Body of pancreas (tissue), 4 donors: ENCODE measurements around the gene F8. TPM values are rescaled to one million over a fixed set of nuclear protein-coding genes. Genes with fewer than 3 reads are reported as not detected.

Experiments used
- ATAC-seq: fragments of 150-250 bp; one replicate; pipeline ENCODE4 v1.9.1; 2016
- DNase-seq, 4 donors: peaks; one replicate each; pipeline ENCODE4 v3.0.0-alpha.2; 2019
- H3K27ac ChIP-seq, 4 donors: fragments of 200-600 bp; sonication (generic); 1 replicate in 3 of 4; 2 replicates in 1 of 4; pipeline versions ENCODE4 v1.5.1 to v1.6.1; 2016 to 2019; ENCODE audit warnings: mild to moderate bottlenecking in 1 of 4, mixed read lengths in 1 of 4, moderate library complexity in 1 of 4
- H3K27me3 ChIP-seq, 2 donors: fragments of 200-600 bp; sonication (generic); one replicate each; pipeline ENCODE4 v1.6.0; 2016; ENCODE audit warnings: mild to moderate bottlenecking in 1 of 2
- H3K36me3 ChIP-seq, 2 donors: fragments of 200-600 bp; sonication (generic); replicated peaks in 1 of 2; 2 replicates each; pipeline ENCODE4 v1.5.1; 2016; ENCODE audit warnings: low read depth in 2 of 2; ENCODE audit not compliant: insufficient read depth in 1 of 2
- H3K4me1 ChIP-seq: fragments of 200-600 bp; sonication (generic); one replicate; pipeline ENCODE4 v1.6.0; 2016
- H3K4me3 ChIP-seq, 2 donors: fragments of 200-600 bp; sonication (generic); 1 replicate in 1 of 2; 2 replicates in 1 of 2; pipeline ENCODE4 v1.5.1; 2016 to 2019
- H3K9me3 ChIP-seq, 3 donors: fragments of 200-600 bp; sonication (generic); 1 replicate in 2 of 3; 2 replicates in 1 of 3; pipeline ENCODE4 v1.5.1; 2016
- POLR2A ChIP-seq, 3 donors: fragments of 450-650 bp; IDR thresholded peaks; one replicate each; pipeline ENCODE4 v1.6.1; 2016; ENCODE audit warnings: antibody characterized with exemption in 3 of 3, mild to moderate bottlenecking in 2 of 3
- WGBS, 2 donors: methylation state at CpG; one replicate each; pipeline ENCODE4 v1.1.5; 2017; 5-methylcytosine and 5-hydroxymethylcytosine counted together
- intact Hi-C: fragments of 100-400 bp; cut with DNase I; formaldehyde crosslinking; loops from one replicate; pipeline ENCODE4 v1.15.1; 2023
- microRNA counts, 2 donors: library from miRNA; unstranded; fragments of <30 nt; microRNA quantifications; one replicate each; lab custom pipeline; 2017
- microRNA-seq, 2 donors: library from miRNA; unstranded; fragments of <30 nt; microRNA quantifications; one replicate each; pipeline ENCODE4, GENCODE V29; 2016; ENCODE audit warnings: borderline number of aligned reads in 2 of 2, borderline replicate concordance in 2 of 2
- small RNA-seq: library from RNA; depleted of rRNA; stranded (forward); fragments of <200 nt; gene quantifications from one replicate; pipeline ENCODE3, GENCODE V24; 2016
- total RNA-seq, 2 donors: library from RNA; depleted of rRNA; stranded (reverse); fragments of >200 nt; gene quantifications; one replicate each; pipeline ENCODE4 v1.1.0, GENCODE V29; 2016
- TF ChIP-seq, protein P1 (sequence below), 7 experiments: fragments of 450-650 bp in 4 of 7; fragments of 200-600 bp in 3 of 7; sonication (generic) in 3 of 7; IDR thresholded peaks; one replicate each; pipeline ENCODE4 v1.5.1; 2016 to 2019; ENCODE audit warnings: antibody characterized with exemption in 7 of 7

Gene F8
- total RNA-seq, 2 donors from 2014 or later = 5.7 to 9.2 TPM

DNA sequence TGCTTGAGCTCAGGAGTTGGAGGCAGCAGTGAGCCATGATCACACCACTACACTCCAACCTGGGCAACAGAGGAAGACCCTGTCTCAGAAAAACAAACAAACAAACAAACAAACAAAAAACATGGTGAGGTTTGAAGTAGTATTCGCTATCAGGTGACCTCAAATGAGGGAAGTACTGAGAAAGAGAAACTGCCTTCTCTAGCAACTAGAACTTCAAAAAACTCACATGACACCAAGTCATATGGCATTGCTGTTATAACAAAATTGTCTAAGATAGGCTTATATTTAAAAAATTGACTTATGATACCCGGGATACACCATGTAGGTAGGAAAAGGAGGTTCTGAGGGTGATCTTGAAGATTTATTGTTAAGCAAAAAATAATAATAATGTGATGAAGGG is 227.5 kb downstream of the F8 start:
- intact Hi-C loops = no loop called here
- no peaks in the 10 kb centered on the region for H3K36me3 ChIP-seq
- H3K27ac ChIP-seq = peak overlapping the region in 2 of 4 donors; percentile 17 to 52
- ATAC-seq = no peak
- no peaks in the 10 kb centered on the region for H3K27me3 ChIP-seq
- WGBS, 2 donors = 69 to 93% methylated on average over 2 of the region's 2 CpGs
- DNase-seq = no peak
- TF ChIP-seq, protein P1, sequence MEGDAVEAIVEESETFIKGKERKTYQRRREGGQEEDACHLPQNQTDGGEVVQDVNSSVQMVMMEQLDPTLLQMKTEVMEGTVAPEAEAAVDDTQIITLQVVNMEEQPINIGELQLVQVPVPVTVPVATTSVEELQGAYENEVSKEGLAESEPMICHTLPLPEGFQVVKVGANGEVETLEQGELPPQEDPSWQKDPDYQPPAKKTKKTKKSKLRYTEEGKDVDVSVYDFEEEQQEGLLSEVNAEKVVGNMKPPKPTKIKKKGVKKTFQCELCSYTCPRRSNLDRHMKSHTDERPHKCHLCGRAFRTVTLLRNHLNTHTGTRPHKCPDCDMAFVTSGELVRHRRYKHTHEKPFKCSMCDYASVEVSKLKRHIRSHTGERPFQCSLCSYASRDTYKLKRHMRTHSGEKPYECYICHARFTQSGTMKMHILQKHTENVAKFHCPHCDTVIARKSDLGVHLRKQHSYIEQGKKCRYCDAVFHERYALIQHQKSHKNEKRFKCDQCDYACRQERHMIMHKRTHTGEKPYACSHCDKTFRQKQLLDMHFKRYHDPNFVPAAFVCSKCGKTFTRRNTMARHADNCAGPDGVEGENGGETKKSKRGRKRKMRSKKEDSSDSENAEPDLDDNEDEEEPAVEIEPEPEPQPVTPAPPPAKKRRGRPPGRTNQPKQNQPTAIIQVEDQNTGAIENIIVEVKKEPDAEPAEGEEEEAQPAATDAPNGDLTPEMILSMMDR (IDR thresholded peaks at IDR 0.05) = no peak
- TF ChIP-seq POLR2A (IDR thresholded peaks at IDR 0.05) = no peak
- H3K9me3 ChIP-seq = no peaks in the 10 kb centered on the region
- H3K4me3 ChIP-seq = no peak overlapping the region
- peaks cover 43% of the 10 kb centered on the region for H3K4me1 ChIP-seq

- Histone ChIP-seq H3K4me1 (peaks cover 30% of the 10 kb centered on the region), H3K36me3 (no peaks in the 10 kb centered on the region), H3K4me3 (no peak overlapping the region), H3K27me3 (no peaks in the 10 kb centered on the region), H3K27ac (peak overlapping the region in 1 of 4 donors; percentile 63), H3K9me3 (no peaks in the 10 kb centered on the region)
- TF ChIP-seq POLR2A (IDR thresholded peaks at IDR 0.05) = no peak
- TF ChIP-seq, protein P1 (IDR thresholded peaks at IDR 0.05) = no peak
- intact Hi-C loops = no loop called here
- DNase-seq = no peak
- 48% methylated on average over 7 of the region's 7 CpGs for WGBS, 2 donors
- ATAC-seq = no peak
Measured at GRCh38 chrX:154793084-154793795, 229.3 kb downstream of the F8 start.

GRCh38 chrX:154791939-154792338 is 230.6 kb downstream of the F8 start:
- Histone ChIP-seq H3K27ac (peak overlapping the region in 2 of 4 donors; percentile 62 to 63), H3K36me3 (no peaks in the 10 kb centered on the region), H3K4me3 (no peak overlapping the region), H3K27me3 (no peaks in the 10 kb centered on the region), H3K9me3 (no peaks in the 10 kb centered on the region), H3K4me1 (peaks cover 28% of the 10 kb centered on the region)
- 67 to 79% methylated on average over 1 to 8 of the region's 8 CpGs for WGBS, 2 donors
- ATAC-seq = no peak
- intact Hi-C loops = no loop called here
- DNase-seq = no peak
- TF ChIP-seq, protein P1 (IDR thresholded peaks at IDR 0.05) = no peak
- no peak for TF ChIP-seq POLR2A (IDR thresholded peaks at IDR 0.05)

- ATAC-seq (peak; percentile 80), DNase-seq (peak in 2 of 4 donors; percentile 20 to 34)
- no peaks in the 10 kb centered on the region for H3K36me3 ChIP-seq
- H3K27ac ChIP-seq = peak overlapping the region in 2 of 4 donors; percentile 62 to 63
- H3K4me1 ChIP-seq = peaks cover 23% of the 10 kb centered on the region
- H3K4me3 ChIP-seq = no peak overlapping the region
- TF ChIP-seq POLR2A (IDR thresholded peaks at IDR 0.05) = no peak
- TF ChIP-seq, protein P1 (IDR thresholded peaks at IDR 0.05) = no peak
- 66 to 71% methylated on average over 4 of the region's 4 CpGs for WGBS, 2 donors
- no peaks in the 10 kb centered on the region for H3K27me3 ChIP-seq
- intact Hi-C loops = no loop called here
- H3K9me3 ChIP-seq = no peaks in the 10 kb centered on the region
Measured at GRCh38 chrX:154791467-154791866, 231.1 kb downstream of the F8 start.

MicroRNA genes within 50 kb of the gene (microRNA counts, 767-probe panel; counts per million panel counts)
- 0 to 736 counts per million in 2 donors for microRNA hsa-miR-1184 (lab: Ali Mortazavi, UCI)

Small RNA genes lying within 50 kb of the gene (microRNA-seq; reads per million reads assigned to microRNA genes)
- gene MIR1184-1 = 0 reads per million in 2 donors

Small RNA genes lying within 50 kb of the gene (small RNA-seq; reads per million reads assigned to genes)
- not detected for gene MIR1184-1

Other genes with a start within 250 kb of the F8 start
- 10 to 100 TPM; 24.9 to 31.6 TPM for gene MPP1, start 217.2 kb downstream of the F8 start, total RNA-seq
- gene SMIM9, start 188.1 kb downstream of the F8 start, total RNA-seq = not detected
- gene F8A1, start 136.4 kb downstream of the F8 start, total RNA-seq = 10 to 100 TPM; 20.8 to 21.5 TPM
- gene FUNDC2, start 4.1 kb upstream of the F8 start, total RNA-seq = 10 to 100 TPM; 28.8 to 66.3 TPM
- gene CMC4, start 48.4 kb upstream of the F8 start, total RNA-seq = 10 to 100 TPM in 1 of 2 donors, 1 to 10 TPM in 1; 8.9 to 20.5 TPM
- gene MTCP1, start 48.4 kb upstream of the F8 start, total RNA-seq = 1 to 10 TPM; 2.6 to 3.0 TPM
- 1 to 10 TPM; 6.3 to 7.5 TPM for gene BRCC3, start 48.8 kb upstream of the F8 start, total RNA-seq
- 10 to 100 TPM; 10.5 to 17.9 TPM for gene VBP1, start 193.7 kb upstream of the F8 start, total RNA-seq
- 1 to 10 TPM in 1 of 2 donors, not detected in 1; 1.8 TPM for gene RAB39B, start 241.8 kb upstream of the F8 start, total RNA-seq